D721Med (cell line): Measurements from ENCODE around the gene AHNAK.

Experiments
- DNase-seq: peaks from one replicate; pipeline ENCODE4 v3.0.0; 2011; ENCODE audit warnings: low spot score; ENCODE audit not compliant: insufficient read length
- FAIRE-seq: peaks from 2 replicates; lab custom pipeline; 2011; peaks lifted over from hg19 to GRCh38; lab: Jason Lieb, UNC
- CTCF ChIP-seq: IDR thresholded peaks from 2 replicates; pipeline ENCODE4 v1.5.1; 2012; ENCODE audit warnings: mild to moderate bottlenecking, control low read depth; ENCODE audit not compliant: insufficient read depth; ENCODE audit errors: missing control alignments

AHNAK gene

GRCh38 chr11:62516736-62517371 is 29.8 kb downstream of the AHNAK start:
- no peak for TF ChIP-seq CTCF
- FAIRE-seq = no peak
- DNase-seq = no peak

GRCh38 chr11:62514151-62514550 is 32.5 kb downstream of the AHNAK start:
- FAIRE-seq = no peak
- no peak for DNase-seq
- no peak for TF ChIP-seq CTCF

- DNase-seq (no peak), FAIRE-seq (no peak)
- TF ChIP-seq CTCF = no peak
These were observed 33.0 kb downstream of the AHNAK start for GRCh38 chr11:62513626-62514025.

- FAIRE-seq = no peak
- no peak for TF ChIP-seq CTCF
- DNase-seq = no peak
These were observed 33.6 kb downstream of the AHNAK start for GRCh38 chr11:62512961-62513360.

- no peak for TF ChIP-seq CTCF
- FAIRE-seq (no peak), DNase-seq (no peak)
These were observed 38.1 kb downstream of the AHNAK start for GRCh38 chr11:62508336-62509058.

- DNase-seq (no peak), FAIRE-seq (no peak)
- TF ChIP-seq CTCF = no peak
These were observed 39.5 kb downstream of the AHNAK start for GRCh38 chr11:62507125-62507422.

- DNase-seq (no peak), FAIRE-seq (no peak)
These were observed 40.0 kb downstream of the AHNAK start for GRCh38 chr11:62506413-62507124.

More at GRCh38 chr11:62506413-62507124, 40.0 kb downstream of the AHNAK start:
- TF ChIP-seq CTCF = no peak
